GM18861 (cell line): ENCODE results near the gene BCL2.

Source experiments
- ATAC-seq: cut with Tn5 transposase; IDR thresholded peaks from one replicate; pipeline ENCODE4 v1.9.1; 2021; ENCODE audit not compliant: unreplicated experiment

BCL2 gene

GRCh38 chr18:63186520-63187222, 132.9 kb downstream of the BCL2 start:
- ATAC-seq: no peak

- no peak for ATAC-seq
Observed at GRCh38 chr18:63185984-63186383, 133.6 kb downstream of the BCL2 start.

GRCh38 chr18:63183952-63184770, 135.4 kb downstream of the BCL2 start:
- ATAC-seq: no peak

- no peak for ATAC-seq
Observed at GRCh38 chr18:63183378-63183777, 136.2 kb downstream of the BCL2 start.

- ATAC-seq: no peak
Observed at GRCh38 chr18:63182861-63183260, 136.7 kb downstream of the BCL2 start.

GRCh38 chr18:63182310-63182772, 137.2 kb downstream of the BCL2 start:
- no peak for ATAC-seq

GRCh38 chr18:63181706-63182309, 137.8 kb downstream of the BCL2 start:
- ATAC-seq: no peak

GRCh38 chr18:63180971-63181376, 138.6 kb downstream of the BCL2 start:
- ATAC-seq: peak; percentile 54

GRCh38 chr18:63180321-63180720, 139.2 kb downstream of the BCL2 start:
- ATAC-seq: no peak

- no peak for ATAC-seq
Observed at GRCh38 chr18:63179422-63179821, 140.1 kb downstream of the BCL2 start.

GRCh38 chr18:63178971-63179370, 140.6 kb downstream of the BCL2 start:
- ATAC-seq: no peak

- ATAC-seq: no peak
Observed at GRCh38 chr18:63177919-63178821, 141.4 kb downstream of the BCL2 start.

- no peak for ATAC-seq
Observed at GRCh38 chr18:63177259-63177658, 142.3 kb downstream of the BCL2 start.

- ATAC-seq: peak; percentile 36
Observed at GRCh38 chr18:63175264-63175663, 144.3 kb downstream of the BCL2 start.

GRCh38 chr18:63173983-63174382, 145.6 kb downstream of the BCL2 start:
- ATAC-seq: no peak

- no peak for ATAC-seq
Observed at GRCh38 chr18:63169853-63170252, 149.7 kb downstream of the BCL2 start.

GRCh38 chr18:63168287-63168686, 151.3 kb downstream of the BCL2 start:
- ATAC-seq: no peak

GRCh38 chr18:63166142-63166541, 153.4 kb downstream of the BCL2 start:
- no peak for ATAC-seq

- no peak for ATAC-seq
Observed at GRCh38 chr18:63164396-63164795, 155.2 kb downstream of the BCL2 start.

GRCh38 chr18:63162271-63163014, 157.1 kb downstream of the BCL2 start:
- ATAC-seq: no peak
